Superior temporal gyrus (tissue), 1 donor: Measurements from ENCODE around the gene ATP9B.
"Not testable (repeated sequence)": the region's sequence is repeated elsewhere in the genome, so short reads cannot be mapped to it uniquely, and the experiment has no call there.

ENCODE experiments used
- DNase-seq: peaks from one replicate; pipeline ENCODE4 v3.0.0-alpha.2; 2016; ENCODE audit errors: extremely low spot score

ATP9B gene

DNA sequence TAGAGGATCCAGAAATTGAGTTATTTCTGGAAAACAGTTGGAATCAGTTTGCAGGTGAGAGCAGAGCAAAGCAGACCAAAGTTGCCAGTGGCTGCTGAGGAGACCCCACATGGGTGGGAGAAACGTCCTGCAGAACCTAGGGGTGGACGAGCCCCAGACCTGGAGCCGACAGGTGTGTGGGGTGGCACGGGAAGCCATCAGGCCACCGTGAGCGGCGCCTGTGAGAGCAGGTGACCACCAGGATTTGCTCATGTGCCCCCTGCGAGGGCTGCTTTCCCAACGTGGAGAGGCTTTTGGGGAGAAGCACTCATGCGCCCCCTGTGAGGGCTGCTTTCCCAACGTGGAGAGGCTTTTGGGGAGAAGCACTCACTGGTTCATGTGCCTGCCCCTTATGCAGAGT, 209.7 kb downstream of the ATP9B start:
- no peak for DNase-seq

DNA sequence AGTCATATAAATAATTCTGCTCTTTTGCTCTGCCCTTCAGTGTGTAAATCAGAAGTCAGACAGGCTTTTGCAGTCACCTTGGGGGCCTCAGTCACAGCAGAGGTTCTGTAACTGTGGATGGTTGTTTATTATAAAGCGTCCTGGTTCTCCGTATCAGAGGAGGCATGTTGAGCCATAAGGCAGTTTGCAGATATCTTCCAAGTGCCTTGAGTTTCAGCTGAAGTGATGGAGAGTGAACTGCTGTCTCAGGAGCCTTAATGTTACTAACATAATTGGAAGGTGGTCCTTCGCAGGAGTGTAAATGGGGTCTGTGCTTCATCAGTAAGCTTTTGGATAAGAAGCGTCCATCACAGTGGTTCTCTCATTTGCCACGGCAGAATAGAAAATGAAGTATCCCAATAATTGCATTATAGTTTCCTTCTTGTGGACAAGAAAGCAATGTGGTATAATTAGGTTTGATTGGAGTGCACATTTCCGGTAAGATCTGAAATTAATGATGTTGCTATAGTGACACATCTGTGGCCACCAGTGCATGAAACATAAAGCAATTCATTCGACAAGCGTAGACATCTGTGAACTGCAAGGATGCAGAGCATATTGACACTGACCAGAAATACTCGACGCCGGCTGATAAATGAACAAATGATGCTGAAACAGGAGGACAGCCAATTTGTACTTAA, 214.1 kb downstream of the ATP9B start:
- no peak for DNase-seq

DNA sequence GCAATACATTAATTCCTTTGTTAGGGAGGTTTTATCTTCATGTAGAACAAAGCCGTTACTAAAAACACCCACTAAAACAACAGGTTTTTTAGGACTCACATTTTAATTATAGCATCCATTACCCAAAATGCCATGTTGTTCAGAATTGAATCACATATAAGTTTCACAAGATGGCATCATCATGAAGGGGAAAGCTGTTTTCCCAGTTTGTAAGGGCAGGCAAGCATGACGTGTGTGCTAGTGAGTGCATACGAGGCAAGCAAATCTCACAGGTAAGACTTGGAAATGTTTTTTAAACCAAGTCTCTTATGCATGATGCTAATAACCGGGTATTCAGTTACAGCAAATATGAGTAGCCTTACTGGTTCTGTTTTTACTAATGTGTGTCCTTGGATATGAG, 214.7 kb downstream of the ATP9B start:
- DNase-seq = no peak

DNA sequence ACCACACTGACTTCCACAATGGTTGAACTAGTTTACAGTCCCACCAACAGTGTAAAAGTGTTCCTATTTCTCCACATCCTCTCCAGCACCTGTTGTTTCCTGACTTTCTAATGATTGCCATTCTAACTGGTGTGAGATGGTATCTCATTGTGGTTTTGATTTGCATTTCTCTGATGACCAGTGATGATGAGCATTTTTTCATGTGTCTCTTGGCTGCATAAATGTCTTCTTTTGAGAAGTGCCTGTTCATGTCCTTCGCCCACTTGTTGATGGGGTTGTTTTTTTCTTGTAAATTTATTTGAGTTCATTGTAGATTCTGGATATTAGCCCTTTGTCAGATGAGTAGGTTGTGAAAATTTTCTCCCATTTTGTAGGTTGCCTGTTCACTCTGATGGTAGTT, 216.0 kb downstream of the ATP9B start:
- DNase-seq = not testable (repeated sequence)

DNA sequence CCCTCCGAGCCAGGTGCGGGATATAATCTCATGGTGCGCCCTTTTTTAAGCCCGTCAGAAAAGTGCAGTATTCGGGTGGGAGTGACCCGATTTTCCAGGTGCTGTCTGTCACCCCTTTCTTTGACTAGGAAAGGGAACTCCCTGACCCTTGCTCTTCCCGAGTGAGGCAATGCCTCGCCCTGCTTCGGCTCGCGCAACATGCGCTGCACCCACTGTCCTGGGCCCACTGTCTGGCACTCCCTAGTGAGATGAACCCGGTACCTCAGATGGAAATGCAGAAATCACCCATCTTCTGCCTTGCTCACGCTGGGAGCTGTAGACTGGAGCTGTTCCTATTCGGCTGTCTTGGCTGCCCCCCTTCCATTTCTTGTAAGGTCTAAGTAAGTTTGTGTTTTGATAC, 221.2 kb downstream of the ATP9B start:
- DNase-seq = not testable (repeated sequence)

DNA sequence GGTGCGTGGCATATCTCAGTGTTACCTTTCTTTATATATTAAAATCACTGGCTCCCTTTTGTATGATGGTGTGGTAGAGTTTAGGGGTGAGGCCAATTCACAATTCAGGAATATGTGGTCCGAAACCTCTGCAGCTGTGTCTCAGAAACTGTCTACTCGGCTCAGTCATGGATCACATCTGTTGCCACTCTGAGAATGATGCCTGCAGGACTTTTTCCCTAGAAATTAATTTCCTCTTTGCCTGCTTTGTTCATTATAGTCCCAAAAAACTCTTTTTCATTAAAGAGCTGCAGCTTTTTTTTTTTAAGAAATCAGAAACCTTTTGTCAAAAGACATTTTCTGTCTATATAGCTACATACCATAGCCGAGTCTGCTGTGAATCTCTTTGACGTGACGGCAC, 221.7 kb downstream of the ATP9B start:
- DNase-seq = no peak

DNA sequence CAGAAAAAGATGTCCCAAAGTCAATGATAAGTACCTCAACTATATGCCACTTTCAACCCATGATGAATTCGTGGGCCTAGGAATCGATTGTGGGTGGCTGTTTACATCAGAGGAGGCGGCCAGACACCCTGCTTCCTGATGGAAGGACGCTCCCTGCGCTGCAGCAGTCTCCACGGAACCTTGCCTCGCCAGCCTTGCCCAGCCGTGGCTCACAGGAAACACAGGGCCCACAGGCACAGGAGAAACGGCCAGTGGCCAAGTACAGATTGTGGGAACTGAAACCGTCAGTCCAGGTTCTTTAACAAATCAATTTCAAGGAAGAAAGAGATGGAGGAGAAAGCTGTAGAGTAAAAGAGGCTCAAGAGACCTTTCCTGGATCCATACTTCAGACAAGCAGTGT, 225.0 kb downstream of the ATP9B start:
- no peak for DNase-seq

DNA sequence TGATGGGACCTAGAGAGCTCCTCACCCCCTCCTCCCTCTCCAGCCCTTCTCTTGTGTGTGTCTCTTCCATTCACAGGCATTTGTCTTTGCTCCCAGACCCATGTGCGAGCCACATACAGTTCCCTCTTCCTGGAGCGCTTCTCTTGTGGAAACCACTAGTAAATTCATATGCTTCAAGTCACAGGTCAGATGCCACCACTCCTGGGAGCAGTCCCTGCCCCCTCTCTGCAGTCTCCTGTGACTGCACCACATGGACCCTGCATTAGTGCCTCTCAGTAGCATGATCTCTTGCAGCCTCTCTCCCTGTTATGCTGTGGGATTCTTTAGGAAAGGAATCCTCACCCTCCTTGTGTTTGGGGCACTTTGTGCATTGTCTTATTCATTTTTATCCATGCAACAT, 230.1 kb downstream of the ATP9B start:
- DNase-seq = no peak

DNA sequence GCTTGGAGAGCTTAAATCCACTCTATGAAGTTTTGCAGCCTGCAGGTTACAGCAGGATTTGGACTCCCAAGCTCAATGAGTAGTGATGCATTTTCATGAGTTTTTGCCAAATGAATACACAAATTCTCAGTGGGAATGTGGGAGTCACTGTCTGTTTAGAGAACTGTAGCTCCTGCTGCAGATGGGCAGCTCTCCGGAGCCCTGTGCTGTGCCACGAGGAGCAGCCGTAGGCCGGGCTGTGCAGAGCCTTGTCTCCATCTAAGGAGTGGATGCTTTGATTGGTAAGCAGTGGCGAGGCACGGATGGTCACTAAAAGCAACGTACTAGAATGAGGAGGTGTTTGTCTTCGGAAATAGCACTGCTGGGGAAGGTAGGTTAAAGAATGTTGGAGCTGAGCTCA, 230.5 kb downstream of the ATP9B start:
- peak; percentile 54 for DNase-seq

DNA sequence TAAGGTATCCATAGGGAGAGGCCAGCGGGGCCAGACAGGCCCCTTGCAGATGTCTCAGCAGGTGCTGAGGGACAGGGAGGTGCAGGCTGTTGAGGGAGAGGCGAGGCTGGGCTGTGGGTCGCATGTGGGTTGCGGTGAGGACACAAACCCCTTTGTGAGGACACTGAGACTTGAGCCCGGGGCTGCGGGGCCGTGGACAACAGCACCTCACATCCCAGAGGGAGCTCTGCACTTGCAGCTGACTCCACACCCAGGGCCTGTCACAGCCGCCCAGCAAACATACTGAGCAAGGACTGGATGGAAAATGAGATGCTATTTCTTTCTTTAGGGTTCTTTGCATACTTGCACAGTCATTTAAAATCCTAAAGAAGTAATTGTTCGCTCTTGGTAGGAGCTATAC, 231.2 kb downstream of the ATP9B start:
- no peak for DNase-seq

DNA sequence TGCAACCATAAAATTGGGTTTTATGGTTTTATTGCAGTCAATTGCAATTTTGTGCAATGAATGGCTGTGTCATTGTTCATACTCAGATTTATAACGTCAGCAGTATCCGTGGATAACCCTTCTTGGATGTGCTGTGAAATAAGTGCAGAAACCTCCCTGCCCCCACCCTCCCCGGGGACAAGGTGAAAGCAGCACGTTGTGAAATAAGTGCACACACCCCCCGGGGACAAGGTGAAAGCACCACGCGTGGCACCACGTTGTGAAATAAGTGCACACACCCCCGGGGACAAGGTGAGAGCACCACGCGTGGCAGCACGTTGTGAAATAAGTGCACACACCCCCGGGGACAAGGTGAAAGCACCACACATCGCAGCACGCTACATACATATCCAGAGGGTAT, 232.9 kb downstream of the ATP9B start:
- DNase-seq = no peak

DNA sequence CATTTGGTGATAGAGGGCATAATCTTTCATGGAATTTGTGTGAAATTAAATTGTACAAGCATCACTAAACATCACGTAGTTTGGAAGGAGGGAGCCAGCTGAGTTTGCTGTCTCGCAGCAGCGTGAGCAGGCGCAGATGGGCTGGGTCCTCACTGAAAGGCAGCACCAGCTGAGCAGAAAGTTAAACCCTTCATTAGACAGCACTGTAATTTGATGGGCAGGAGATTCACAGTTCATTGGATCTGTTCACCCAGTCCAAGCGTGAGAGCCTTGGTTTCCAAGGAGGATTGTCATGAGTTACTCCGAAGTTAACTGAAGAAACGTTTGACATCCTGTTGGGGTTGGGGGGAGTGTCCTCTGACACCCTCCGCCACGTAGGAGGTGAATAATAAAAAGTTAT, 236.7 kb downstream of the ATP9B start:
- no peak for DNase-seq

DNA sequence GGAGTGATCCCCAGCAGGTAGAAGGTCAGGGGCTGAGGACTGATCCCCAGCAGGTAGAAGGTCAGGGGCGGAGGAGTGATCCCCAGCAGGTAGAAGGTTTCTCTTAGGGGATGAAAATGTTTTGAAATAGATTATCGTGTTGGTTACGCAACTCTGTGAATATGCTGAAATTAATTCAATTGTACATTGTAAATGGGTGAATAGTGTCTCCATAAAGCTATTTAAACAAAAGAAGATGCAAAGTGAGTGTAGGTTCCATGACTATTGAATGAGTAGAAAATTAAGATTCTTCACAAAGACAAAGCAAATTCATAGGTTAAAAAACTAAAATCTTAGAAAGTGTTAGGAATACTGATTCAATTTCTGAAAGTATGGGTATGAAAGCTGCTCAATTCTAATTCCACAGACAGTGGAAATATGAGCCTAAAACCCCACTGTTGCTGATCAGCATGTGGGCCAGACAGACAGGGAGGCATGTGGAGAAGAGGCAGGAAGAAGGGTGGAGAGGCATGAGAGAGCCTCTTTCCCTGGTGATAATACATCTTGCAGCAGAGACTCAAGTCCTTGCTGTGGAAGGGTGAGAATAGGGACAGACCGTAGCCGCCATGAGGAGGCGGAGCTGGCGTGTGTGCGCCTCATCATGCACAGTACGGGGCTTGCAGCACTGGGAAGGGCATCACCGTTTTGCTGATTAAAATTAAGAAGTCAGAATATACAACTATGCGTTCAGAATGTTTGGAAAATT, 240.6 kb downstream of the ATP9B start:
- no peak for DNase-seq

DNA sequence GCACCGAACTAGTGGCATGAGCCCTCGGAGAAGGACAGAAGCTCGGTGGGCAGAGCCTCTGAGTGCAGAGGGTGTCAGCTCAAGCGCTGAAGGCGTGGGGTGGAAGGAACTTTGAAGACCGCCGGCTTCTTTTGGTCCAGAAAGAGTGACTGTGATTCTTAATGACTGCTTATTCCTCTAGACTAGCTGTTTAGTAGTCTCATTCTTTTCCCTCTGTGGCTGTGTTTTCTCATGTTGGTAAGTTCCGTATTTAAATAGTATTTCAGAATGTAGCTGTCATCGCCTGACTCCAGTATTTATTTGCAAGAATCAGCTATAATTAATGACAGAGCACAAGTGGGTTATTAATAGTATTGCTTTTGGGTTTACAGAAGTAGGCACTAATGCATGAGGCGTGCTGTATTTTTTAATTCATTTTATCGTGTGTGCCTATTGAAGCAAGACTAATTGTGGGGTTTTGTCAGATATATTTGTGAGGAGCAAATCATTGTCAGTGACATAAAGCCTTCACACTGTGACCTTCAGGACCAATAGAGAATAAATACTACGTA, 245.7 kb downstream of the ATP9B start:
- no peak for DNase-seq

DNA sequence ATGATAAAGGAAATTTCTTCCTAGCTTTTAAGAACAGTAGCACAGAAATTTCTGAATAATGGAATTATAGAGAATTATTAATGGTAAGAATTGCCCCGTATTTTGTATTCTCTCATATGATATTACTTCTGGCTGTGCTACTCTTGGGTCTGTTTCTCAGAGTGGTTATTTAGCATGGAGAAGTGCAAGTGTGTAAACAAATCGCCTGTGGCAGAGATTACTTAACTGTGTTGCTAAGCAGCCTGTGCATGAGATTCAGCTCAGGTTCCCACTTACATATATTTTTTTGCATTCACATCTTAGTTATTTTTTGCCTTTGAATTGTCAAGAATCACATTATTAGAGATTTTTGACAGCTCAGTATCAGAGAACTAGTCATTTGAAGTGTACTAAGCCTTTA, 246.4 kb downstream of the ATP9B start:
- no peak for DNase-seq

DNA sequence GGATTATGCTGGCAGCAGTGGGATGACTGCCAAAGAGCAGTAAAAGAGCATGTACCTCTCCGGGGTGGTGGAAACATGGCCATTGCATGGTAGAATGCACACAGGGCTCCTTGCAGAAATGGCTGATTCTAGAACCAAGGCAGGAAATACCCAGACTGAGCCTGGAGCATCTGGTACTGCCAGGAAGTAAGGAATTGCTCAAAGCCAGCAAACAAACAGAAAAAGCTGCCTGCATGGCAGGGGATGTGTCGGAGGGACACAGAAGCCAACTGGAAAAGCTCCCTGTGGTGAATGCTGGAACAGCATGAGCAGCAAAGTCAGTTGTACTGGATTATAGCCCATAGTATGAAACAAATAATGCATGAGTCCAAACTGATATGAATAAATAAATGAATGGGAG, 248.5 kb downstream of the ATP9B start:
- DNase-seq = no peak

DNA sequence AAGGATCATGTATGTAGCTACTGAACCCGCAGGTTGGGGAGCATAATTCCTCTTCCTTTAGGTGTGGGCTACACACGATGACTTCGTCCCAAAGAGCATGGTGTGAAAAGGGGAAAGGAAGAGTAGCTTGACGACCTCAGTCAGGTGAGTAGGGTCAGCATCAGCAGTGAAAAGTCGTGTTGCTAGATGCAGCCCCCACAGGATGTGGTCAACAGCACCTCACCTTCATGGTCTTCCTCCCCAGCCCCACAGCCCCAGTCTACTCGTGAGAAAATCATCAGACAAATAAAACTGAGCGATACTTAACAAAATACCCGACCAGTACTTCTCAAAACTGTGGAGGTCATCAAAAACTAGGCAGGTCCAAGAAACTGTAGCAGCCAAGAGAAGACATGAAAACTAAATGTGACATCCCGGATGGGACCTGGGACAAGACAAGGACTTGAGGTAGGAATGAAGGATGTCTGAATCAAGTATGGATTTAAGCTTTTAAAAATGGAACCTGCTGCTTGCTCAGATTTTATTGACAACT, 249.0 kb downstream of the ATP9B start:
- DNase-seq = no peak

DNA sequence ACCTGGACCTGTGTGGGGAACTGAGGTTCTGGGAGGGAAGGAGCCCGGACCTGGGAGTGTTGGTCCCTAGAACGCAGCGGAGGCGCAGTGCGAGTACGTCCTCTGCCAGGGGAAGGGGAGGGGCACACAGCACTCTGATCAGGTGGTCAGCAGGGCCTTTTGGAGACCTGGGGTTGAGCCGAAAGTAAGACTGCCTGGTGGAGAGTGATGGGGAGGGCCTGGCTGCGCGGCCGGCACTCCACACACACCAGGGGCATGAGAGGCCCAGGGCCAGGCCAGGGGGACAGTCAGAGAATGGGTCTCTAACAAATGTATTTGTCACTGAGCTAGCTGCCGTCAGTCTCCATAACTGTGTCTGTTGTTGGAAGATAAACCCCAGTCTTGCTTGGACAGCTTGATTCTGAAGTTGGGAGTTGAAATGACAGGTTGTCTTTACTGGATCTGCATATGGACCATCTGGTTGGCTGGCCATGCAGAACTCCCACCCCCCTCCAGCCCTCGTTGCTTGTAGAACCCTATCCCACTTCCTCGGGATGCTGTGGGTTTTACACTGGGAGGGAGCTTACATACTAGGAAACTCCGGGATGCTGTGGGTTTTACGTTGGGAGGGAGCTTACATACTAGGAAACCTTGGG, 251.1 kb downstream of the ATP9B start:
- DNase-seq = no peak

DNA sequence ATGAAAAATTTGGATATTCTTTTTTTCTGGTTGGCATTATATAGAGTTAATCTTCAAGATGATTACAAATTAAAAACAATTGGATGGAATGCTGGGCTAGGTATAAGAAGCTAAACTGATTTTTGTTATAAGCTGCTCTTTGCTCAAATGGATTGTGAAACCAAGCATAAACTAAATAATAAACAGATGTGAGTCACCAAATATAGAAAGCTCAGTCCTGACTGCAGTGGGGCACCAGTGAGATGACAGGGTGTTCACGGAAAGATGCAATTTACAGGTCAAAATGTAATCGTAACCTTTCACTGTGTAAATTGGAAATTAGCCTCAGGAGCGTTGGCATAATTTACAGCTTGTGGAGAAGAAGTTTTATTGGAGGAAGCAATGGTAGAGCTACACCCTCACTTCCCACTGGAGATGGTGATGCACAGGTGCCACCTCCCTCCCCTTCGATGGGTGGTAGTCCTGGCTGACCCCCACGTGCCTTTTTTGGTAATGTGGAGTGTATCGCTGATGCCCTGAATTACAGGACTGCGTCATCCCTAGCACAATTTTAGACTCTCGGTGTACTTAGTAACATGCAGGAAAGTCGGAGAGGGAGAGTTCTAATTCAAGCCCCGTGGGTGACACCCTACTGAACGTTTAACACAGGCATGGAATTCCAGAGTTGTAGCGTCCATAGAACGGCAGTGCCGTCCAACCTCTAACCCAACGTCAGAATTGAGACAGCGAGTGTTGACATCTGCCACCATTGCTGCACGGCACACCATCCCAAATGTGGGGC, 252.6 kb downstream of the ATP9B start:
- DNase-seq = no peak

DNA sequence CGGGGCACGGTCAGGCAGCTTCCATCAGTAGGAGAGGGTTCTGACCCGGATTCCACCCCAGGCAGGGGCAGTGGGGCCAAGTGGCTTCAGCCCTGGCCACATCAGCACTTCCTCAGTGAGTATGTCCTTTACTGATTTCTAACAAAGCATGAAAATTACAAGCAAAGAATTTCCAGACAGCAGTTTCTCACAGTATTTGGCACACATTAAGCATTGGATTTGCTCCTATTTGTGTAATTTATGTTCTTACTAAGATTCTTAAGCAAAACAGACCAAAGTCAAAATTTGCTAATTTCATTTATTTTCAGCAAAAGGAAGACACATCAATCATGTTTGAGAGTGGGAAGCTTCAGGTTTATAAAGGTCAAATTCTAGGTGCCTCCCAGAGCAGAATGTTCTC, 253.2 kb downstream of the ATP9B start:
- no peak for DNase-seq

DNA sequence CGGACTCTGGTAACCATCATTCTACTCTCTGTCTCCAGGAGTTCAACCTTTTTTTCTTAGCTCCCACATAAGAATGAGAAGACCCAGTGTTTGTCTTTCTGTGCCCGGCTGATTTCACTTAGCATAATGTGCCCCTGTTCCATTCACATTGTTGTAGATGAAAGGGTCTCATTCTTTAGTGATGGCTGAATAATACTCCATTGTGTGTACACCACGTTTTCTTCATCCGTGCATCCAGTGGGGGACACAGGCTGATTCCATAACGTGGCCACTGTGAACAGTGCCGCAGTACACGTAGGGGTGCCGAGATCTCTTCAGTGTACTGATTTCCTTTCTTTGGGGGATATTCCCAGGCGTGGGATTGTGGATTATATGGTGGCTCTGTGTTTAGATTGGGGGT, 254.3 kb downstream of the ATP9B start:
- peak; percentile 57 for DNase-seq
